Neuronal stem cell (in vitro differentiated cells): ENCODE measurements around the gene CDK15. TPM values are rescaled to one million over a fixed set of nuclear protein-coding genes. Genes with fewer than 3 reads are reported as not detected.
A peak's percentile ranks its signal among the peaks of the same experiment; 100 is the strongest.

Experiments
- DNase-seq: peaks from one replicate; pipeline ENCODE4 v3.0.0-alpha.2; 2013; ENCODE audit warnings: low spot score
- H2AFZ ChIP-seq: one replicate; pipeline ENCODE4 v1.6.1; 2013; ENCODE audit warnings: mild to moderate bottlenecking, low read length, inconsistent platforms
- H2AK5ac ChIP-seq: 2 replicates; pipeline ENCODE4 v1.6.1; 2013; ENCODE audit warnings: low read depth, mild to moderate bottlenecking, inconsistent platforms, low read length, moderate library complexity, mixed read lengths
- H2BK120ac ChIP-seq: 2 replicates; pipeline ENCODE4 v1.6.1; 2013; ENCODE audit warnings: low read depth, mild to moderate bottlenecking, inconsistent platforms, low read length, moderate library complexity, mixed read lengths
- H2BK12ac ChIP-seq: one replicate; pipeline ENCODE4 v1.6.1; 2013; ENCODE audit warnings: low read length, inconsistent platforms
- H2BK15ac ChIP-seq: 2 replicates; pipeline ENCODE4 v1.6.1; 2013; ENCODE audit warnings: mild to moderate bottlenecking, low read length, inconsistent platforms, mixed read lengths
- H2BK5ac ChIP-seq: one replicate; pipeline ENCODE4 v1.6.1; 2013; ENCODE audit warnings: inconsistent platforms, mild to moderate bottlenecking, low read length, moderate library complexity
- H3K14ac ChIP-seq: one replicate; pipeline ENCODE4 v1.6.1; 2013; ENCODE audit warnings: low read length, inconsistent platforms
- H3K18ac ChIP-seq: 2 replicates; pipeline ENCODE4 v1.6.1; 2013; ENCODE audit warnings: low read length, inconsistent platforms
- H3K23ac ChIP-seq: 2 replicates; pipeline ENCODE4 v1.6.1; 2013; ENCODE audit warnings: low read depth, mild to moderate bottlenecking, mixed read lengths, low read length, inconsistent platforms; ENCODE audit not compliant: poor library complexity
- H3K27ac ChIP-seq: replicated peaks from 3 replicates; pipeline ENCODE4 v1.5.1; 2013; ENCODE audit warnings: low read length, inconsistent platforms
- H3K27me3 ChIP-seq, 3 experiments: 2 replicates each; pipeline ENCODE4 v1.6.1; 2013; ENCODE audit warnings: low read length in 3 of 3, mild to moderate bottlenecking in 2 of 3, inconsistent platforms in 1 of 3, low read depth in 1 of 3, mixed read lengths in 1 of 3, moderate library complexity in 1 of 3; ENCODE audit not compliant: control insufficient read depth in 3 of 3, insufficient read depth in 3 of 3
- H3K36me3 ChIP-seq, 2 donors: replicated peaks in 1 of 2; 2 replicates each; pipeline ENCODE4 v1.6.1; 2013; ENCODE audit warnings: low read length in 2 of 2; ENCODE audit not compliant: control insufficient read depth in 2 of 2, insufficient read depth in 2 of 2
- H3K4ac ChIP-seq: 2 replicates; pipeline ENCODE4 v1.6.1; 2013; ENCODE audit warnings: inconsistent platforms, mild to moderate bottlenecking, low read length, moderate library complexity
- H3K4me1 ChIP-seq, 2 donors: 1 replicate in 1 of 2; 2 replicates in 1 of 2; pipeline ENCODE4 v1.6.1; 2013; ENCODE audit warnings: low read length in 2 of 2, low read depth in 1 of 2; ENCODE audit not compliant: control insufficient read depth in 2 of 2, insufficient read depth in 1 of 2
- H3K4me2 ChIP-seq: one replicate; pipeline ENCODE4 v1.6.1; 2013; ENCODE audit warnings: mild to moderate bottlenecking, low read length, inconsistent platforms; ENCODE audit not compliant: insufficient read depth, poor library complexity, severe bottlenecking
- H3K4me3 ChIP-seq, 2 donors: 2 replicates each; pipeline ENCODE4 v1.5.1; 2013; ENCODE audit warnings: low read length in 2 of 2, mild to moderate bottlenecking in 2 of 2, inconsistent platforms in 1 of 2, moderate library complexity in 1 of 2
- H3K79me1 ChIP-seq: one replicate; pipeline ENCODE4 v1.6.1; 2013; ENCODE audit warnings: low read depth, mild to moderate bottlenecking, inconsistent platforms, low read length, moderate library complexity
- H3K9ac ChIP-seq: one replicate; pipeline ENCODE4 v1.6.1; 2013; ENCODE audit warnings: mild to moderate bottlenecking, low read depth, low read length, inconsistent platforms; ENCODE audit not compliant: poor library complexity
- H3K9me3 ChIP-seq, 2 donors: replicated peaks in 1 of 2; 2 replicates each; pipeline versions ENCODE3 to v1.6.1; 2013; ENCODE audit warnings: low read length in 2 of 2, mild to moderate bottlenecking in 2 of 2, inconsistent platforms in 1 of 2, low read depth in 1 of 2, mixed read lengths in 1 of 2, moderate library complexity in 1 of 2; ENCODE audit not compliant: control insufficient read depth in 2 of 2, insufficient read depth in 1 of 2
- H4K8ac ChIP-seq: one replicate; pipeline ENCODE4 v1.6.1; 2013; ENCODE audit warnings: low read depth, mild to moderate bottlenecking, inconsistent platforms, low read length, moderate library complexity
- H4K91ac ChIP-seq: one replicate; pipeline ENCODE4 v1.6.1; 2013; ENCODE audit warnings: low read length, low read depth, mild to moderate bottlenecking, inconsistent platforms; ENCODE audit not compliant: poor library complexity
- WGBS, 2 donors: extraction: QIAGEN DNeasy Blood & Tissue Kit; methylation state at CpG; one replicate each; pipeline ENCODE4 v1.1.7; 2013; ENCODE audit warnings: missing lambda C conversion rate in 2 of 2, mixed read lengths in 1 of 2; ENCODE audit not compliant: insufficient read length in 2 of 2, insufficient replicate concordance in 1 of 2; ENCODE audit errors: extremely low coverage in 2 of 2; 5-methylcytosine and 5-hydroxymethylcytosine counted together
- small RNA-seq: library from polyadenylated mRNA; stranded (forward); fragments of <200 nt; extraction: miRNeasy Mini kit (QIAGEN cat#:217004); gene quantifications from one replicate; pipeline ENCODE3, GENCODE V24; 2013; ENCODE audit not compliant: insufficient read depth

CDK15 gene

GRCh38 chr2:201939453-201939941 lies 133.2 kb downstream of the CDK15 start:
- Histone ChIP-seq H3K9me3 (peaks cover 0 to 11% of the 10 kb centered on the region in 2 donors), H3K23ac (no peak overlapping the region), H4K91ac (no peak overlapping the region), H2BK12ac (no peak overlapping the region), H2BK120ac (no peak overlapping the region), H2BK5ac (peak overlapping the region; percentile 31), H3K27me3 (peaks cover 0 to 8% (median 0%) of the 10 kb centered on the region in 3 experiments), H3K4me2 (no peak overlapping the region), H3K9ac (no peak overlapping the region), H3K4me3 (no peak overlapping the region), H3K4me1 (peaks cover under 1 to 27% of the 10 kb centered on the region in 2 donors), H4K8ac (no peak overlapping the region), H3K4ac (no peak overlapping the region), H3K36me3 (no peaks in the 10 kb centered on the region), H2AFZ (peak overlapping the region; percentile 10), H2BK15ac (no peak overlapping the region), H3K79me1 (no peaks in the 10 kb centered on the region), H3K18ac (peak overlapping the region; percentile 67), H3K14ac (no peak overlapping the region), H3K27ac (peak overlapping the region; percentile 72), H2AK5ac (no peak overlapping the region)
- WGBS, 2 donors, result no CpG with 5 or more reads among the region's 9 CpGs
- DNase-seq, result no peak

DNA sequence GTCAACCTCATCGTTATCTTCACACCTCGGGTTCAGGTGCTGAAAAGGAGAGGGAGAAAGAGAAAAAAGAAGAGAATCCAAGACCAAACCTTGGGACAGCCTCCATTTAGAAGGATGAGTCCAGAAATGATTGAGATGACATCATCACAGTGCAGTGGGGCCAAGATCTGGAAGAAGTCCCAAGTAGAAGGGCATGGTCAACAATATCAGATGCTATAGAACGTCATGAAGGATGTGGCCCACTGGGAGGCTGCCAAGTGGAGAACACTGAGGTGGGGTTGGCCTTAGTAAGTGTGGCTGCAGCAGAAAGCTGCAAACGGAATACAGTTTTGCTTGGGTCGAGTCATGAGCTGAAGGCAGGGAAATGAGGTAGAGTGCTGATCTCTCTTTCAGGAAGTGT lies 136.2 kb downstream of the CDK15 start:
- Histone ChIP-seq H2BK5ac (no peak overlapping the region), H3K9ac (no peak overlapping the region), H3K4ac (no peak overlapping the region), H2BK12ac (peak overlapping the region; percentile 28), H2BK15ac (no peak overlapping the region), H3K4me3 (no peak overlapping the region), H4K91ac (no peak overlapping the region), H3K4me1 (peaks cover 0 to 22% of the 10 kb centered on the region in 2 donors), H3K79me1 (no peaks in the 10 kb centered on the region), H3K14ac (no peak overlapping the region), H3K23ac (no peak overlapping the region), H2BK120ac (no peak overlapping the region), H3K36me3 (no peaks in the 10 kb centered on the region), H2AFZ (no peak overlapping the region), H3K27me3 (peaks cover 0 to 12% (median 0%) of the 10 kb centered on the region in 3 experiments), H3K9me3 (no peaks in the 10 kb centered on the region), H2AK5ac (peak overlapping the region; percentile 68), H3K18ac (peak overlapping the region; percentile 1), H3K27ac (no peak overlapping the region), H4K8ac (no peak overlapping the region), H3K4me2 (no peak overlapping the region)
- DNase-seq, result no peak
- WGBS, 2 donors, result no CpG with 5 or more reads among the region's 5 CpGs

Small RNA genes within 50 kb of the gene (small RNA-seq; reads per million reads assigned to genes)
- gene RF00019 (not detected), gene RNU6-440P (not detected), gene UBE2V1P11 (not detected)
